ENCODE data around the gene MMP7. TPM values are rescaled to one million over a fixed set of nuclear protein-coding genes. Genes with fewer than 3 reads are reported as not detected.
A peak's percentile ranks its signal among the peaks of the same experiment; 100 is the strongest.

MMP7 gene
- total RNA-seq, 4 donors from 2014 or later: 1.1 TPM; not detected in 3

DNA sequence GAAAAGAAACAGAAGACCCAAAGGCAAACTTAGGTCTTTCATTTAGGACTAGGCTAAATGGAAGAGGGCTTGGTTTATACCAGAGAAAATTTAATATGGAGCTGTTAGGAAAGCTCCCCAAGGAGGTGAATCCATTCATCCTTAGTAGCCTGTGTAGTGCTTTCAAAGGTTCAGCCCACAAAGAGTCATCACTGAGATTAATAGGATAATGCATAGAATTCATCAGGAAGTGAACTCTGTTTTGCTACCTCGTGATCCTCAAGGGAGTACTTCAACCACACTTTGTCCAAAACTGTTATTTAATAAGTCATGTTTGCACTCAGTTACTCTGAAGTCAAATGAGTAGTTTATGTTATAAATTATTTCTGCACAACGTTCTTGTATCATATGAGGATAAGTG lies 43.3 kb upstream of the MMP7 start:
- Histone ChIP-seq H3K4me3 (no peak overlapping the region), H3K36me3 (no peaks in the 10 kb centered on the region), H3K27ac (no peak overlapping the region), H3K9me3 (no peaks in the 10 kb centered on the region), H3K27me3 (no peaks in the 10 kb centered on the region), H3K4me1 (no peaks in the 10 kb centered on the region)
- TF ChIP-seq POLR2A (IDR thresholded peaks at IDR 0.05): no peak
- TF ChIP-seq, protein P1, sequence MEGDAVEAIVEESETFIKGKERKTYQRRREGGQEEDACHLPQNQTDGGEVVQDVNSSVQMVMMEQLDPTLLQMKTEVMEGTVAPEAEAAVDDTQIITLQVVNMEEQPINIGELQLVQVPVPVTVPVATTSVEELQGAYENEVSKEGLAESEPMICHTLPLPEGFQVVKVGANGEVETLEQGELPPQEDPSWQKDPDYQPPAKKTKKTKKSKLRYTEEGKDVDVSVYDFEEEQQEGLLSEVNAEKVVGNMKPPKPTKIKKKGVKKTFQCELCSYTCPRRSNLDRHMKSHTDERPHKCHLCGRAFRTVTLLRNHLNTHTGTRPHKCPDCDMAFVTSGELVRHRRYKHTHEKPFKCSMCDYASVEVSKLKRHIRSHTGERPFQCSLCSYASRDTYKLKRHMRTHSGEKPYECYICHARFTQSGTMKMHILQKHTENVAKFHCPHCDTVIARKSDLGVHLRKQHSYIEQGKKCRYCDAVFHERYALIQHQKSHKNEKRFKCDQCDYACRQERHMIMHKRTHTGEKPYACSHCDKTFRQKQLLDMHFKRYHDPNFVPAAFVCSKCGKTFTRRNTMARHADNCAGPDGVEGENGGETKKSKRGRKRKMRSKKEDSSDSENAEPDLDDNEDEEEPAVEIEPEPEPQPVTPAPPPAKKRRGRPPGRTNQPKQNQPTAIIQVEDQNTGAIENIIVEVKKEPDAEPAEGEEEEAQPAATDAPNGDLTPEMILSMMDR (IDR thresholded peaks at IDR 0.05): no peak
- DNase-seq: no peak

DNA sequence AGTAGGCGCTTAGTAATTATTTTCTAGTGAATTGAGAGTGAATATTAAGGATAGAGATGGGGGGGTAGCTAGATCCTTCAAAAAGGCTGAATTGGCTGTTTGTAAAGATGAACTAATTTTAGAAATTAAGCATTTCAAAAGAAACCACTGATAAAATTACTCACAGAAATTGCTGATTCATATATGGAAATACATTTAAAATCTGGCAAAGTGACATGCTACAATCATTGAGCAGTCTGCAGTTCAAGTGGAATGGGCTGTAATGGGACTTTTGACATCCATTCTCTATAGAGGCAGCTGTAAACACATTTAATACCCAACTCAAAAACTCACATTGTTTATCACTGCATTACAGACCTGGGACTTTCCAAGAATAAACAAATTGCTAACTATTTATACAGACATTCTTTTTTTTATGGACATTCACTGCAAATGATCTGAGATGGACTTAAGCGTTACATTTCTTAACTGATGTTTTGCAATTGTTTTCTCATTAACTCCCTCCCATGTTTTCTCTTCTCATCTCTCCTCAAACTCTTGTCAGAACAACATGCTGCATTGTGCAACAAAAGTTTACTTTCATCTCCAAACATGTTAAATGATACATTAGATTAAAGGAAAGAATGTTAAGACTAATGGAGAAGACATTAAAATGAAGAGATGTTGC lies 42.1 kb upstream of the MMP7 start:
- Histone ChIP-seq H3K36me3 (no peaks in the 10 kb centered on the region), H3K9me3 (no peaks in the 10 kb centered on the region), H3K4me3 (no peak overlapping the region), H3K4me1 (no peaks in the 10 kb centered on the region), H3K27me3 (no peaks in the 10 kb centered on the region), H3K27ac (no peak overlapping the region)
- TF ChIP-seq POLR2A (IDR thresholded peaks at IDR 0.05): no peak
- TF ChIP-seq, protein P1 (IDR thresholded peaks at IDR 0.05): no peak
- DNase-seq: no peak

DNA sequence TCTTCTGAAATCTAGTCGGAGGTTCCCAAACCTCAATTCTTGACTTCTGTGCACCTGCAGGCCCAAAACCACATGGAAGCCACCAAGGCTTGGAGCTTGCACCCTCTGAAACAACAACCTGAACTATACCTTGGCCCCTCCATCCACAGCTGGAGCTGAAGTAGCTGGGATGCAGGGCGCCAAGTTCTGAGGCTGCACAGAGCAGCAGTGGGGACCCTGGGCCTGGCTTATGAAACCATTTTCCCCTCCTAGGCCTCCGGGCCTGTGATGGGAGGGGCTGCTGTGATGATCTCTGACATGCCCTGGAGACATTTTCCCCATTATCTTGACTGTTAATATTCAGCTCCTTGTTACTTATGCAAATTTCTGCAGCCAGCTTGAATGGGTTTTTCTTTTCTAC lies 38.3 kb upstream of the MMP7 start:
- Histone ChIP-seq H3K36me3 (no peaks in the 10 kb centered on the region), H3K27me3 (no peaks in the 10 kb centered on the region), H3K4me3 (no peak overlapping the region), H3K9me3 (no peaks in the 10 kb centered on the region), H3K27ac (no peak overlapping the region), H3K4me1 (no peaks in the 10 kb centered on the region)
- DNase-seq: no peak
- no peak for TF ChIP-seq POLR2A (IDR thresholded peaks at IDR 0.05)
- TF ChIP-seq, protein P1 (IDR thresholded peaks at IDR 0.05): no peak

DNA sequence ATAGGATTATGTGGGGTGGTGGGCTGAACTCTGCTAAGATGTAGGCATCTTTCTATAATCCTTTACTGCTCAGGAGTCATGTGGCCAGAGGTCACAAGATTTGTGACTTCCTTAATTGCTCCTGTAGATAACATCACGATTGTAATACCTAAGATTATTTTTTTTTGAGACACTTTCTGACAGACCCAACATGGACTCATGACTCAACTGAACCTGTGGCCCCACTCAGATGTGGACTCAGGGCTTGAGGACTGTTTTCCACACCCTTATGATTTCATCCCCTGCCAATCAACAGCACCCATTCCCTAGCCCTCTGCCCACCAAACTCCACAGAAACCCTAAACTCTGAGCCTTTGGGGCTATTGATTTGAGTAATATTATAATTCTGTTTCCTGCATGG lies 35.6 kb upstream of the MMP7 start:
- Histone ChIP-seq H3K4me1 (peaks cover 0 to 5% (median 0%) of the 10 kb centered on the region in 4 donors), H3K27ac (no peak overlapping the region), H3K27me3 (no peaks in the 10 kb centered on the region), H3K9me3 (no peaks in the 10 kb centered on the region), H3K36me3 (no peaks in the 10 kb centered on the region), H3K4me3 (no peak overlapping the region)
- DNase-seq: peak in 1 of 3 donors; percentile 62
- TF ChIP-seq, protein P1 (IDR thresholded peaks at IDR 0.05): no peak
- TF ChIP-seq POLR2A (IDR thresholded peaks at IDR 0.05): no peak

DNA sequence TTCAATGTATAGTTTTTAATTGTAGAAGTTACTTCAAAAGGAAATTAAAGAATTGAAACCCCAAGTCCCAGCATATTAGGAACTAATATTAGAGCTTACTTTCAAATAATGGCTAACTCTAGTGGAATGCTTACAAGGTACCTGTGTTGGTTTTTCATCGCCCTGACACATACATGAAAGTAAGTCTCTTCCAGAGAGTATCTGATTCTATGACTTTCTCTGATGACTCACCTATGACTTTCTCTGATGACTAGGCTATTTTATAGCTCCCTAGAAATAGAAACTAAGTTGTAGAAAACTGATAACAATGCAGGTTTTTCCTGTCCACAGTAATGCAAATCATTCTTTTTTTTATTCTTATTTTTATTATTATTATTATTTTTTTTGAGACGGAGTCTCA lies 33.6 kb upstream of the MMP7 start:
- no peak overlapping the region for H3K27ac ChIP-seq
- no peaks in the 10 kb centered on the region for H3K36me3 ChIP-seq
- no peak overlapping the region for H3K4me3 ChIP-seq
- no peaks in the 10 kb centered on the region for H3K9me3 ChIP-seq
- H3K27me3 ChIP-seq: no peaks in the 10 kb centered on the region
- H3K4me1 ChIP-seq: peaks cover 0 to 18% (median 4%) of the 10 kb centered on the region in 4 donors
- no peak for DNase-seq
- TF ChIP-seq POLR2A (IDR thresholded peaks at IDR 0.05): no peak
- TF ChIP-seq, protein P1 (IDR thresholded peaks at IDR 0.05): no peak

All from Peyer's patch (tissue), 4 donors.